ENCODE measurements around the gene PIGB. TPM values are rescaled to one million over a fixed set of nuclear protein-coding genes. Genes with fewer than 3 reads are reported as not detected.

Gene PIGB
- total and polyA plus RNA-seq, 2 of the 13 experiments (the other 11 are each of a cell fraction or from before 2014, with no cell fraction given) = 14.5 to 19.1 TPM

GRCh38 chr15:55279746-55280351 is 39.2 kb upstream of the PIGB start (continued):
- TF ChIP-seq SAP130 (CRISPR knock-in tag; IDR thresholded peaks at IDR 0.05; ENCODE audit: low read depth) (0 out of 2 replicates have a peak, but pooled peaks have one; percentile 28), MAFK (conservative IDR thresholded peaks at IDR 0.05 in 1 of 2, IDR thresholded peaks at IDR 0.05 in 1 of 2; ENCODE audit: low read length in 2 of 2) (peak; percentile 57 to 64; a peak in 3 of 4 replicates), ZNF441 (CRISPR knock-in tag; IDR thresholded peaks at IDR 0.05; ENCODE audit: borderline replicate concordance) (no peak), KLF13 (CRISPR knock-in tag; IDR thresholded peaks at IDR 0.05) (no peak), TIGD3 (CRISPR knock-in tag; IDR thresholded peaks at IDR 0.05; ENCODE audit: borderline replicate concordance) (no peak), DRAP1 (CRISPR knock-in tag; IDR thresholded peaks at IDR 0.05) (no peak), GFI1 (CRISPR knock-in tag; IDR thresholded peaks at IDR 0.05; ENCODE audit: borderline replicate concordance) (no peak), ZFYVE20 (CRISPR knock-in tag; IDR thresholded peaks at IDR 0.05; ENCODE audit: borderline replicate concordance, low read depth) (no peak), ZUFSP (CRISPR knock-in tag; IDR thresholded peaks at IDR 0.05; ENCODE audit: borderline replicate concordance) (no peak), ZNF672 (CRISPR knock-in tag; IDR thresholded peaks at IDR 0.05) (no peak), ZFP90 (CRISPR knock-in tag; IDR thresholded peaks at IDR 0.05; ENCODE audit: borderline replicate concordance) (no peak), ARNT2 (CRISPR knock-in tag; IDR thresholded peaks at IDR 0.05; ENCODE audit: low read depth) (no peak), SRF (IDR thresholded peaks at IDR 0.05; ENCODE audit: low read depth, low read length) (no peak), CBFB (CRISPR knock-in tag; IDR thresholded peaks at IDR 0.05) (no peak), JARID2 (CRISPR knock-in tag; IDR thresholded peaks at IDR 0.05; ENCODE audit: insufficient replicate concordance) (no peak), ZNF121 (CRISPR knock-in tag; IDR thresholded peaks at IDR 0.05) (no peak), ZBTB2 (CRISPR knock-in tag; IDR thresholded peaks at IDR 0.05; ENCODE audit: low read depth) (no peak)

Data from HepG2 (cell line).